ENCODE results near the gene GPX4. TPM values are rescaled to one million over a fixed set of nuclear protein-coding genes. Genes with fewer than 3 reads are reported as not detected.
A peak's percentile ranks its signal among the peaks of the same experiment; 100 is the strongest.

Gene GPX4
- total RNA-seq: 150 TPM

GRCh38 chr19:1103708-1104310, at the start of gene GPX4:
Gene GPX4 (plus strand): TSS chr19:1103994. CDS start chr19:1104044, 50 bp downstream.
- DNase-seq (ENCODE audit: low spot score in 2 of 2) (peak; percentile 100), FAIRE-seq (peak; percentile 66)

GRCh38 chr19:1054102-1055027, 49.4 kb upstream of the GPX4 start:
- FAIRE-seq (no peak), DNase-seq (ENCODE audit: low spot score in 2 of 2) (no peak)

GRCh38 chr19:1055028-1055425, 48.8 kb upstream of the GPX4 start:
- DNase-seq (ENCODE audit: low spot score in 2 of 2) (no peak), FAIRE-seq (no peak)

GRCh38 chr19:1055886-1056620, 47.7 kb upstream of the GPX4 start:
- FAIRE-seq: no peak
- DNase-seq (ENCODE audit: low spot score in 2 of 2): no peak

GRCh38 chr19:1057176-1057855, 46.5 kb upstream of the GPX4 start:
- no peak for FAIRE-seq
- DNase-seq (ENCODE audit: low spot score in 2 of 2): no peak

GRCh38 chr19:1058112-1058511, 45.7 kb upstream of the GPX4 start:
- DNase-seq (ENCODE audit: low spot score in 2 of 2) (no peak), FAIRE-seq (no peak)

- FAIRE-seq: no peak
- DNase-seq (ENCODE audit: low spot score in 2 of 2): no peak
These were observed 43.1 kb upstream of the GPX4 start for GRCh38 chr19:1060689-1061088.

GRCh38 chr19:1061987-1062386, 41.8 kb upstream of the GPX4 start:
- FAIRE-seq (no peak), DNase-seq (ENCODE audit: low spot score in 2 of 2) (no peak)

- FAIRE-seq (no peak), DNase-seq (ENCODE audit: low spot score in 2 of 2) (no peak)
These were observed 41.3 kb upstream of the GPX4 start for GRCh38 chr19:1062387-1063029.

- FAIRE-seq: no peak
- DNase-seq (ENCODE audit: low spot score in 2 of 2): no peak
These were observed 40.5 kb upstream of the GPX4 start for GRCh38 chr19:1063030-1063908.

- FAIRE-seq (no peak), DNase-seq (ENCODE audit: low spot score in 2 of 2) (no peak)
These were observed 39.7 kb upstream of the GPX4 start for GRCh38 chr19:1063909-1064660.

- DNase-seq (ENCODE audit: low spot score in 2 of 2) (peak; percentile 70 to 77), FAIRE-seq (no peak)
These were observed 38.9 kb upstream of the GPX4 start for GRCh38 chr19:1064661-1065605.

- FAIRE-seq (no peak), DNase-seq (ENCODE audit: low spot score in 2 of 2) (no peak)
These were observed 38.1 kb upstream of the GPX4 start for GRCh38 chr19:1065606-1066109.

- DNase-seq (ENCODE audit: low spot score in 2 of 2) (no peak), FAIRE-seq (no peak)
These were observed 37.5 kb upstream of the GPX4 start for GRCh38 chr19:1066251-1066747.

- FAIRE-seq (no peak), DNase-seq (ENCODE audit: low spot score in 2 of 2) (no peak)
These were observed 37.0 kb upstream of the GPX4 start, which contains the start of gene ARHGAP45 for GRCh38 chr19:1066748-1067340. Gene ARHGAP45 (plus strand): TSS chr19:1067167. CDS start chr19:1067406, 239 bp downstream.

- DNase-seq (ENCODE audit: low spot score in 2 of 2): no peak
- FAIRE-seq: no peak
These were observed 36.3 kb upstream of the GPX4 start for GRCh38 chr19:1067341-1067957.

Measured in frontal cortex (tissue), 4 donors.